WTC11 (cell line): Measurements from ENCODE around the gene GPR143. TPM values are rescaled to one million over a fixed set of nuclear protein-coding genes. Genes with fewer than 3 reads are reported as not detected.

ENCODE experiments used
- ATAC-seq: fragments of 200-7000 bp; cut with Tn5 transposase; 2 replicates; pipeline ENCODE4 v1.10.0; 2021; ENCODE audit warnings: mild to moderate bottlenecking, moderate library complexity
- CTCF ChIA-PET: fragments of 300-600 bp; sonication (Branson Sonifier 250); formaldehyde crosslinking; loops from one replicate; lab custom pipeline; 2021; ENCODE audit warnings: antibody characterized with exemption; lab: Charles Lee
- POLR2A ChIA-PET: fragments of 350-600 bp; sonication (Branson Sonifier 250); formaldehyde crosslinking; loops from one replicate; lab custom pipeline; 2021; ENCODE audit warnings: antibody characterized with exemption; lab: Charles Lee
- DNase-seq: peaks from one replicate; pipeline ENCODE4 v3.0.0; 2021; ENCODE audit warnings: low spot score
- H3K27ac Mint-ChIP-seq: 2 replicates; pipeline ENCODE4 v1.8.0; 2021; ENCODE audit warnings: mixed read lengths
- H3K27me3 Mint-ChIP-seq: 2 replicates; pipeline ENCODE4 v1.8.0; 2021; ENCODE audit warnings: low read depth, mild to moderate bottlenecking, moderate library complexity, mixed read lengths
- H3K36me3 Mint-ChIP-seq: 2 replicates; pipeline ENCODE4 v1.8.0; 2021; ENCODE audit warnings: mixed read lengths
- H3K4me1 Mint-ChIP-seq: 2 replicates; pipeline ENCODE4 v1.8.0; 2022; ENCODE audit warnings: mixed read lengths
- H3K4me3 Mint-ChIP-seq: 2 replicates; pipeline ENCODE4 v1.8.0; 2021; ENCODE audit warnings: mild to moderate bottlenecking, moderate library complexity, mixed read lengths
- H3K9me3 Mint-ChIP-seq: 2 replicates; pipeline ENCODE4 v1.8.0; 2021; ENCODE audit warnings: mixed read lengths
- ESRRA ChIP-seq: sonication (generic); formaldehyde crosslinking; IDR thresholded peaks from 2 replicates; pipeline ENCODE4 v1.8.1; 2022; ENCODE audit warnings: mild to moderate bottlenecking, missing genetic modification reagents, borderline replicate concordance
- GABPB1 ChIP-seq: sonication (generic); formaldehyde crosslinking; IDR thresholded peaks from 2 replicates; pipeline ENCODE4 v1.8.1; 2023; ENCODE audit warnings: mild to moderate bottlenecking, missing genetic modification reagents
- GTF2I ChIP-seq: fragments of 250-450 bp; sonication (Bioruptor Pico); conservative IDR thresholded peaks from 2 replicates; pipeline ENCODE4 v1.4.0; 2021; ENCODE audit warnings: mild to moderate bottlenecking
- KAT7 ChIP-seq: sonication (generic); formaldehyde crosslinking; IDR thresholded peaks from 2 replicates; pipeline ENCODE4 v1.8.1; 2023; ENCODE audit warnings: missing genetic modification reagents, mild to moderate bottlenecking, borderline replicate concordance
- NFE2L1 ChIP-seq: sonication (generic); formaldehyde crosslinking; IDR thresholded peaks from 2 replicates; pipeline ENCODE4 v1.8.1; 2023; ENCODE audit warnings: missing genetic modification reagents
- NR1H2 ChIP-seq: sonication (generic); formaldehyde crosslinking; IDR thresholded peaks from 2 replicates; pipeline ENCODE4 v1.9.0; 2021; ENCODE audit warnings: mild to moderate bottlenecking, moderate library complexity, missing genetic modification reagents
- PRRX2 ChIP-seq: fragments of 250-450 bp; sonication (Bioruptor Pico); IDR thresholded peaks from 2 replicates; pipeline ENCODE4 v1.8.0; 2021; ENCODE audit warnings: mild to moderate bottlenecking
- RORB ChIP-seq: fragments of 250-450 bp; sonication (Bioruptor Pico); IDR thresholded peaks from 2 replicates; pipeline ENCODE4 v1.9.0; 2021; ENCODE audit warnings: mild to moderate bottlenecking
- ZNF317 ChIP-seq: sonication (generic); formaldehyde crosslinking; IDR thresholded peaks from 2 replicates; pipeline ENCODE4 v1.8.1; 2023; ENCODE audit warnings: low read depth, mild to moderate bottlenecking, moderate library complexity, missing genetic modification reagents, borderline replicate concordance
- total RNA-seq: library from RNA; stranded (reverse); gene quantifications from 3 replicates; pipeline ENCODE4 v1.2.3, GENCODE V29; 2021
- TF ChIP-seq, protein P1 (sequence below): sonication (generic); formaldehyde crosslinking; IDR thresholded peaks from 2 replicates; pipeline ENCODE4 v1.8.1; 2023; ENCODE audit warnings: mild to moderate bottlenecking, moderate library complexity, missing genetic modification reagents
- TF ChIP-seq, protein P2 (sequence below): fragments of 250-450 bp; sonication (Bioruptor Pico); IDR thresholded peaks from 2 replicates; pipeline ENCODE4 v1.8.0; 2021; ENCODE audit warnings: mild to moderate bottlenecking
- TF ChIP-seq, protein P3 (sequence below): sonication (generic); formaldehyde crosslinking; IDR thresholded peaks from 2 replicates; pipeline ENCODE4 v1.8.0; 2022; ENCODE audit warnings: mild to moderate bottlenecking, missing genetic modification reagents
- TF ChIP-seq, protein P4 (sequence below): fragments of 250-450 bp; sonication (Bioruptor Pico); IDR thresholded peaks from 2 replicates; pipeline ENCODE4 v1.9.0; 2021; ENCODE audit warnings: mild to moderate bottlenecking
- TF ChIP-seq, protein P5 (sequence below): sonication (generic); formaldehyde crosslinking; conservative IDR thresholded peaks from 2 replicates; pipeline ENCODE4 v1.8.1; 2022; ENCODE audit warnings: mild to moderate bottlenecking, missing genetic modification reagents
- TF ChIP-seq, protein P6 (sequence below): fragments of 200-600 bp; IDR thresholded peaks from 2 replicates; pipeline ENCODE4 v1.8.0; 2022; ENCODE audit warnings: antibody characterized with exemption
- TF ChIP-seq, protein P7 (sequence below): sonication (generic); formaldehyde crosslinking; IDR thresholded peaks from 2 replicates; pipeline ENCODE4 v1.8.1; 2022; ENCODE audit warnings: missing genetic modification reagents, borderline replicate concordance
- TF ChIP-seq, protein P8 (sequence below): sonication (generic); formaldehyde crosslinking; IDR thresholded peaks from 2 replicates; pipeline ENCODE4 v1.8.0; 2023; ENCODE audit warnings: missing genetic modification reagents

Gene GPR143
- total RNA-seq, 1 experiment from 2014 or later, result 18.3 TPM

DNA sequence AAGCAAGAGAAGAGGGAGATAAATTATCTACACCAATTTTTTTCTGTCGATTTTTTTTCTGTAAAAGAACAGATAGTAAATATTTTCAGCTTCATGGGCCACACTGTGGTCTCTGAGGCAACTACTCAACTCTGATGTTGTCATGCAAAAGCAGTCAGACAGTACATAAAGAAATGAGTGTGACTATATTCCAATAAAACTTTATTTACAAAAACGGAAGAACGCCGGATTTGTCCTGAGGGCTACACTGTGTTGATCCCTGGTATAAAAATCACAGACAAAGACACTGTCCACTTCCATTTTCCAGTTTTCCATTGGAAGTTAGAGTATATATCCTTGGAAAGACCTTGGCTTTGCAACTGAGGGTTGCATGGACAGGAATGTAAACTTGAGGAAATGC, 18.0 kb downstream of the GPR143 start:
- DNase-seq, result no peak
- ChIA-PET POLR2A (no interaction called here), CTCF (no interaction called here)
- Mint-ChIP-seq H3K4me1 (peaks cover 21% of the 10 kb centered on the region), H3K36me3 (peaks cover 11% of the 10 kb centered on the region), H3K9me3 (no peaks in the 10 kb centered on the region), H3K27ac (no peak overlapping the region), H3K27me3 (no peaks in the 10 kb centered on the region; the same call in 1 of the 2 replicates), H3K4me3 (no peak overlapping the region)
- no peak for ATAC-seq
- TF ChIP-seq, protein P1, sequence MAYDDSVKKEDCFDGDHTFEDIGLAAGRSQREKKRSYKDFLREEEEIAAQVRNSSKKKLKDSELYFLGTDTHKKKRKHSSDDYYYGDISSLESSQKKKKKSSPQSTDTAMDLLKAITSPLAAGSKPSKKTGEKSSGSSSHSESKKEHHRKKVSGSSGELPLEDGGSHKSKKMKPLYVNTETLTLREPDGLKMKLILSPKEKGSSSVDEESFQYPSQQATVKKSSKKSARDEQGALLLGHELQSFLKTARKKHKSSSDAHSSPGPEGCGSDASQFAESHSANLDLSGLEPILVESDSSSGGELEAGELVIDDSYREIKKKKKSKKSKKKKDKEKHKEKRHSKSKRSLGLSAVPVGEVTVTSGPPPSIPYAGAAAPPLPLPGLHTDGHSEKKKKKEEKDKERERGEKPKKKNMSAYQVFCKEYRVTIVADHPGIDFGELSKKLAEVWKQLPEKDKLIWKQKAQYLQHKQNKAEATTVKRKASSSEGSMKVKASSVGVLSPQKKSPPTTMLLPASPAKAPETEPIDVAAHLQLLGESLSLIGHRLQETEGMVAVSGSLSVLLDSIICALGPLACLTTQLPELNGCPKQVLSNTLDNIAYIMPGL (CRISPR knock-in tag), result no peak
- TF ChIP-seq NR1H2 (CRISPR knock-in tag), result no peak

DNA sequence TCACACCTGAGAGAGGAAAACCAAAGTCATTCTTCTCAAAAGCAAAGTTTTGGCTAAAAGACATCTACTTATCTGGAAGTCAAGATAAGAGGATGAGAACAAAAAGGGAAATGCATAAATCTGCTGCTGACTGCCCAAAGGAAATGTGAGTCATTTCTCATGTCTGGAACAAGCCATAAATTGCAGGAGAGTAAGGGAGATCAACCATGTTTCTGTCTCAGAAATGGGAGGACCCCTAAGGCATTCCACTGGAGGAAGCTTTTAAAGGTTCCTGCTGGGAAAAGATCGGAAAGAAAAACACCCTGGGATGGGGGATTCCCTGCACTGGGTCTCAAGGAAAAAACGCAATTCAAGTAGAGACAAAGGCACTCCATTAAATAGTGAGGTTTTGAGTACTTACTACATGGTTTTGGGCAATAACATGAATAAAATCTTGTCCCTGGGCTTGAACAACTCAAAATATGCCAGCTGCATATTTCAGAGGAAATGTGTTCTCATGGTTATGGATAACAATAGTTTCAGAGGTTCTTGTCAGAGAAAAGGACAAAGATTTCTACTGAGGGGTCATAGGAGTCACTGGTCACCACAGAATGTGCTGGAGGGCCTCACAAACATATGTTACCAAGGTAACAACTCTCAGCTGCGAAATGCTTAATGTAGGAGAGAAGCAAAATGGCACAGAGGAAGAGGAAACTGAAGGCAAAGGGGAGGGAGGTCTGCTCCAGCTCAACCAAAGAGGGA, 19.3 kb downstream of the GPR143 start:
- peaks cover 11% of the 10 kb centered on the region for H3K36me3 Mint-ChIP-seq
- peak overlapping the region; percentile 86 for H3K27ac Mint-ChIP-seq
- peaks cover 21% of the 10 kb centered on the region for H3K4me1 Mint-ChIP-seq
- H3K9me3 Mint-ChIP-seq, result no peaks in the 10 kb centered on the region
- DNase-seq (no peak), ATAC-seq (no peak)
- TF ChIP-seq, protein P2, sequence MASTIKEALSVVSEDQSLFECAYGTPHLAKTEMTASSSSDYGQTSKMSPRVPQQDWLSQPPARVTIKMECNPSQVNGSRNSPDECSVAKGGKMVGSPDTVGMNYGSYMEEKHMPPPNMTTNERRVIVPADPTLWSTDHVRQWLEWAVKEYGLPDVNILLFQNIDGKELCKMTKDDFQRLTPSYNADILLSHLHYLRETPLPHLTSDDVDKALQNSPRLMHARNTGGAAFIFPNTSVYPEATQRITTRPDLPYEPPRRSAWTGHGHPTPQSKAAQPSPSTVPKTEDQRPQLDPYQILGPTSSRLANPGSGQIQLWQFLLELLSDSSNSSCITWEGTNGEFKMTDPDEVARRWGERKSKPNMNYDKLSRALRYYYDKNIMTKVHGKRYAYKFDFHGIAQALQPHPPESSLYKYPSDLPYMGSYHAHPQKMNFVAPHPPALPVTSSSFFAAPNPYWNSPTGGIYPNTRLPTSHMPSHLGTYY (CRISPR knock-in tag), result no peak
- no peak for TF ChIP-seq KAT7 (CRISPR knock-in tag)
- TF ChIP-seq GTF2I, result no peak
- TF ChIP-seq GABPB1 (CRISPR knock-in tag), result no peak
- TF ChIP-seq, protein P3, sequence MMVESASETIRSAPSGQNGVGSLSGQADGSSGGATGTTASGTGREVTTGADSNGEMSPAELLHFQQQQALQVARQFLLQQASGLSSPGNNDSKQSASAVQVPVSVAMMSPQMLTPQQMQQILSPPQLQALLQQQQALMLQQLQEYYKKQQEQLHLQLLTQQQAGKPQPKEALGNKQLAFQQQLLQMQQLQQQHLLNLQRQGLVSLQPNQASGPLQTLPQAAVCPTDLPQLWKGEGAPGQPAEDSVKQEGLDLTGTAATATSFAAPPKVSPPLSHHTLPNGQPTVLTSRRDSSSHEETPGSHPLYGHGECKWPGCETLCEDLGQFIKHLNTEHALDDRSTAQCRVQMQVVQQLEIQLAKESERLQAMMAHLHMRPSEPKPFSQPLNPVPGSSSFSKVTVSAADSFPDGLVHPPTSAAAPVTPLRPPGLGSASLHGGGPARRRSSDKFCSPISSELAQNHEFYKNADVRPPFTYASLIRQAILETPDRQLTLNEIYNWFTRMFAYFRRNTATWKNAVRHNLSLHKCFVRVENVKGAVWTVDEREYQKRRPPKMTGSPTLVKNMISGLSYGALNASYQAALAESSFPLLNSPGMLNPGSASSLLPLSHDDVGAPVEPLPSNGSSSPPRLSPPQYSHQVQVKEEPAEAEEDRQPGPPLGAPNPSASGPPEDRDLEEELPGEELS (CRISPR knock-in tag), result no peak
- no peak for TF ChIP-seq RORB
- no peak for TF ChIP-seq ZNF317 (CRISPR knock-in tag)
- no peak for TF ChIP-seq NFE2L1
- TF ChIP-seq, protein P4, sequence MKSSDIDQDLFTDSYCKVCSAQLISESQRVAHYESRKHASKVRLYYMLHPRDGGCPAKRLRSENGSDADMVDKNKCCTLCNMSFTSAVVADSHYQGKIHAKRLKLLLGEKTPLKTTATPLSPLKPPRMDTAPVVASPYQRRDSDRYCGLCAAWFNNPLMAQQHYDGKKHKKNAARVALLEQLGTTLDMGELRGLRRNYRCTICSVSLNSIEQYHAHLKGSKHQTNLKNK (CRISPR knock-in tag), result no peak
- no peak for TF ChIP-seq PRRX2
- TF ChIP-seq, protein P5, sequence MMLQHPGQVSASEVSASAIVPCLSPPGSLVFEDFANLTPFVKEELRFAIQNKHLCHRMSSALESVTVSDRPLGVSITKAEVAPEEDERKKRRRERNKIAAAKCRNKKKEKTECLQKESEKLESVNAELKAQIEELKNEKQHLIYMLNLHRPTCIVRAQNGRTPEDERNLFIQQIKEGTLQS (CRISPR knock-in tag), result no peak
- no peak for TF ChIP-seq NR1H2 (CRISPR knock-in tag)
- CTCF ChIA-PET, result interaction anchor here (0.7 kb wide), 1 partner anchor 373 kb away, joined by 6 read pairs; no protein-coding TSS in a partner anchor
- H3K4me3 Mint-ChIP-seq, result no peak overlapping the region
- H3K27me3 Mint-ChIP-seq, result no peaks in the 10 kb centered on the region; the same call in 1 of the 2 replicates
- POLR2A ChIA-PET, result interaction anchor here (0.7 kb wide), 1 partner anchor 173 kb away, joined by 14 read pairs; no protein-coding TSS in a partner anchor

DNA sequence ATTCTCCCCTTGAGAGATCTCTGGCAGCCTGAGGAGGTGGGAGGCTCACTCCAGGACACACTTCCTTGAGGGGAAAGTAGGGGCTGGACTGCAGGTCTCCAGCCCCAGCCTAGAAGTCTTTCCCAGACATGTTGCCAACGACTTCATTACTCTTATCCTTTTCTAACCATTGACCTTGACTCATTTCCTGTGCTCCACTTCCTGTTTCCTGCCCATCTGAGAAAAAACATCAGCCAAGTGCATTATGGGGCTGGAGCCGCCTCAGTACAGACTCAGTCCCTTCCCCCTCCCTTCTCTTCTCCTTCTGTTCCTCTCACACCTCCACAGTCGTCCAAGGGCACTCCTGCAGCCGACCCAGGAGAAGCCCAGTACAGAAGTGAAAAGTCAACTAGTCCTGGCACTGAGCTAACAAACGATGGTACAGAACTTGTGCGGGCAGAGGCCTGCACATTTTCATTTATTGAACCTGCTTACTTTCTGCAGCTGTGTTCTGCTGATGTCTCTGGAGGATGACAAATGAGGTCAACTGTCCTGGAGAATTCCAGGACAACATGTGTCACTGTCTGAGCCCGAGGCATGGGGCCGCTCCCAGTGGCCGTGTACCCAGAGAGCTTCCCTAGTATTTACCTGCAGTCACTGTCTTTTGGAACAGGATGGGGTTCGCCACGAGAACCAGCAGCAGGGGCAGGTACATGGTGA, 20.1 kb downstream of the GPR143 start:
- Mint-ChIP-seq H3K9me3 (no peaks in the 10 kb centered on the region), H3K36me3 (peaks cover 11% of the 10 kb centered on the region), H3K4me3 (no peak overlapping the region), H3K4me1 (peaks cover 21% of the 10 kb centered on the region), H3K27ac (no peak overlapping the region), H3K27me3 (no peaks in the 10 kb centered on the region; the same call in 1 of the 2 replicates)
- DNase-seq, result no peak
- TF ChIP-seq, protein P6, sequence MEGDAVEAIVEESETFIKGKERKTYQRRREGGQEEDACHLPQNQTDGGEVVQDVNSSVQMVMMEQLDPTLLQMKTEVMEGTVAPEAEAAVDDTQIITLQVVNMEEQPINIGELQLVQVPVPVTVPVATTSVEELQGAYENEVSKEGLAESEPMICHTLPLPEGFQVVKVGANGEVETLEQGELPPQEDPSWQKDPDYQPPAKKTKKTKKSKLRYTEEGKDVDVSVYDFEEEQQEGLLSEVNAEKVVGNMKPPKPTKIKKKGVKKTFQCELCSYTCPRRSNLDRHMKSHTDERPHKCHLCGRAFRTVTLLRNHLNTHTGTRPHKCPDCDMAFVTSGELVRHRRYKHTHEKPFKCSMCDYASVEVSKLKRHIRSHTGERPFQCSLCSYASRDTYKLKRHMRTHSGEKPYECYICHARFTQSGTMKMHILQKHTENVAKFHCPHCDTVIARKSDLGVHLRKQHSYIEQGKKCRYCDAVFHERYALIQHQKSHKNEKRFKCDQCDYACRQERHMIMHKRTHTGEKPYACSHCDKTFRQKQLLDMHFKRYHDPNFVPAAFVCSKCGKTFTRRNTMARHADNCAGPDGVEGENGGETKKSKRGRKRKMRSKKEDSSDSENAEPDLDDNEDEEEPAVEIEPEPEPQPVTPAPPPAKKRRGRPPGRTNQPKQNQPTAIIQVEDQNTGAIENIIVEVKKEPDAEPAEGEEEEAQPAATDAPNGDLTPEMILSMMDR, result no peak
- no peak for TF ChIP-seq ESRRA (CRISPR knock-in tag)
- TF ChIP-seq, protein P7, sequence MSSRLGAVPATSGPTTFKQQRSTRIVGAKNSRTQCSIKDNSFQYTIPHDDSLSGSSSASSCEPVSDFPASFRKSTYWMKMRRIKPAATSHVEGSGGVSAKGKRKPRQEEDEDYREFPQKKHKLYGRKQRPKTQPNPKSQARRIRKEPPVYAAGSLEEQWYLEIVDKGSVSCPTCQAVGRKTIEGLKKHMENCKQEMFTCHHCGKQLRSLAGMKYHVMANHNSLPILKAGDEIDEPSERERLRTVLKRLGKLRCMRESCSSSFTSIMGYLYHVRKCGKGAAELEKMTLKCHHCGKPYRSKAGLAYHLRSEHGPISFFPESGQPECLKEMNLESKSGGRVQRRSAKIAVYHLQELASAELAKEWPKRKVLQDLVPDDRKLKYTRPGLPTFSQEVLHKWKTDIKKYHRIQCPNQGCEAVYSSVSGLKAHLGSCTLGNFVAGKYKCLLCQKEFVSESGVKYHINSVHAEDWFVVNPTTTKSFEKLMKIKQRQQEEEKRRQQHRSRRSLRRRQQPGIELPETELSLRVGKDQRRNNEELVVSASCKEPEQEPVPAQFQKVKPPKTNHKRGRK (CRISPR knock-in tag), result no peak
- TF ChIP-seq, protein P8, sequence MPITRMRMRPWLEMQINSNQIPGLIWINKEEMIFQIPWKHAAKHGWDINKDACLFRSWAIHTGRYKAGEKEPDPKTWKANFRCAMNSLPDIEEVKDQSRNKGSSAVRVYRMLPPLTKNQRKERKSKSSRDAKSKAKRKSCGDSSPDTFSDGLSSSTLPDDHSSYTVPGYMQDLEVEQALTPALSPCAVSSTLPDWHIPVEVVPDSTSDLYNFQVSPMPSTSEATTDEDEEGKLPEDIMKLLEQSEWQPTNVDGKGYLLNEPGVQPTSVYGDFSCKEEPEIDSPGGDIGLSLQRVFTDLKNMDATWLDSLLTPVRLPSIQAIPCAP, result no peak
- no peak for ATAC-seq
- CTCF ChIA-PET, result no interaction called here
- POLR2A ChIA-PET, result no interaction called here
